ENCODE results near the gene LRRC37A2. TPM values are rescaled to one million over a fixed set of nuclear protein-coding genes. Genes with fewer than 3 reads are reported as not detected.
"Not testable (repeated sequence)": the region's sequence is repeated elsewhere in the genome, so short reads cannot be mapped to it uniquely, and the experiment has no call there.

Gene LRRC37A2
- total and polyA plus RNA-seq, 10 of the 15 experiments (the other 5 are each of a cell fraction or from before 2014, with no cell fraction given) = 2.8 to 10.5 (median 5.9) TPM

DNA sequence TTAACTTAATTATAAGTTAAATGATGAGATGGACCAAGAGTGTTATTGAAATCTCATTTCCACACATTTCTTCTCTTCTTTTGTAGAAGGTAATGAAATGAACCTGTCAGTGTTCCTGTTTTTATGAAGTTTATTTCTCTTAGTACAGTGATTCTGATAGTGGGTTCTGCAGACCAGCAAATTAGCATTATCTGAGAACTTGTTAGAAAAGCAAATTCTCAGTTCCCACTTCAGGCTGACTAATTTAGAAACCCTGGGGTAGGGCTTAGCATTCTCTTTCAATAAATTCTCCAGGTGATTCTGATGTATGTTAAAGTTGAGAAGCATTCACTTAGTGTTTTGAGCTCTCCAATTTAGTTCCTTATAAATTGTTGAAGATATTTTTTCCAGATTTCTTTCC is 90.9 kb downstream of the LRRC37A2 start:
- peak; percentile 95 for ATAC-seq
- intact Hi-C loops (cut with micrococcal nuclease; ENCODE audit: unreplicated experiment); H3K36me3 ChIP-seq (ENCODE audit: control insufficient read depth in 2 of 2, insufficient read depth in 2 of 2, low read length in 1 of 2); POLR2A ChIA-PET; RAD21 ChIA-PET (ENCODE audit: unreplicated experiment); BruUV-seq (replicated peaks); H3K27me3 ChIP-seq (replicated peaks in 1 of 2; ENCODE audit: control insufficient read depth in 2 of 2, insufficient read depth in 2 of 2, low read length in 1 of 2); H4K20me1 ChIP-seq (ENCODE audit: control insufficient read depth, insufficient read depth); SMC1A ChIA-PET (ENCODE audit: uncharacterized antibody, unreplicated experiment); CTCF ChIA-PET; H3K9ac ChIP-seq (ENCODE audit: control insufficient read depth, insufficient read depth, low read length); H3K27ac ChIP-seq (ENCODE audit: control insufficient read depth, insufficient read depth); H3K4me3 ChIP-seq; DNase-seq (ENCODE audit: low read depth, low spot score); H2AFZ ChIP-seq (ENCODE audit: control insufficient read depth, low read depth, low read length); in situ Hi-C loops (cut with MboI); H3K4me2 ChIP-seq (ENCODE audit: control insufficient read depth, insufficient read depth); H3K4me1 ChIP-seq (ENCODE audit: control insufficient read depth, insufficient read depth, low read length); H3K9me3 ChIP-seq (replicated peaks; ENCODE audit: control insufficient read depth, insufficient read depth, low read length); H3K79me2 ChIP-seq (ENCODE audit: control insufficient read depth, insufficient read depth, low read length): not testable (repeated sequence)
- peak; percentile 89 for FAIRE-seq
- TF ChIP-seq SPI1 (IDR thresholded peaks at IDR 0.05; ENCODE audit: borderline replicate concordance, insufficient read depth, low read depth, low read length) (peak; percentile 37; the same call in 1 of the 2 replicates), JUNB (IDR thresholded peaks at IDR 0.05) (peak; percentile 51)

Small RNA genes lying within 50 kb of the gene (small RNA-seq; reads per million reads assigned to genes)
- gene RN7SL199P = not detected

Other genes with a start within 250 kb of the LRRC37A2 start
- 2.7 and 3.4 TPM in 2 replicates for gene LRRC37A, start 217.3 kb upstream of the LRRC37A2 start, total RNA-seq (2014; rRNA removed)
- gene LRRC37A, start 217.3 kb upstream of the LRRC37A2 start, total RNA-seq (2014; rRNA removed; fragmentation: Illumina TruSeq; extraction: Trizol) = 3.4 and 3.6 TPM in 2 replicates
- 1.8 and 2.5 TPM in 2 replicates for gene LRRC37A, start 217.3 kb upstream of the LRRC37A2 start, total RNA-seq (2021)
- 4.0 and 4.3 TPM in 2 replicates for gene LRRC37A, start 217.3 kb upstream of the LRRC37A2 start, polyA plus RNA-seq (2011; rRNA removed)
- 2.3 and 3.1 TPM in 2 replicates for gene LRRC37A, start 217.3 kb upstream of the LRRC37A2 start, polyA plus RNA-seq (2014; fragmentation: Illumina TruSeq; extraction: Trizol)
- under 1 TPM; 0.18 to 0.20 TPM for gene LRRC37A, start 217.3 kb upstream of the LRRC37A2 start, polyA plus RNA-seq (2014; fragmentation: Nextera tagmentation; extraction: Ambion mirVana)
- gene LRRC37A, start 217.3 kb upstream of the LRRC37A2 start, polyA plus RNA-seq (2014; rRNA removed) = 2.1 and 3.2 TPM in 2 replicates
- 1 to 10 TPM; 1.2 TPM for gene LRRC37A, start 217.3 kb upstream of the LRRC37A2 start, polyA plus RNA-seq (2016; fragmentation: Nextera tagmentation; extraction: Ambion mirVana)
- gene ARL17B, start 150.7 kb upstream of the LRRC37A2 start, total RNA-seq (2014; rRNA removed) = 5.8 and 6.0 TPM in 2 replicates
- 7.2 and 8.2 TPM in 2 replicates for gene ARL17B, start 150.7 kb upstream of the LRRC37A2 start, total RNA-seq (2014; rRNA removed; fragmentation: Illumina TruSeq; extraction: Trizol)
- 15.3 and 17.2 TPM in 2 replicates for gene ARL17B, start 150.7 kb upstream of the LRRC37A2 start, total RNA-seq (2021)
- 9.3 and 11.0 TPM in 2 replicates for gene ARL17B, start 150.7 kb upstream of the LRRC37A2 start, polyA plus RNA-seq (2011; rRNA removed)
- 6.7 and 7.4 TPM in 2 replicates for gene ARL17B, start 150.7 kb upstream of the LRRC37A2 start, polyA plus RNA-seq (2014; fragmentation: Illumina TruSeq; extraction: Trizol)
- gene ARL17B, start 150.7 kb upstream of the LRRC37A2 start, polyA plus RNA-seq (2014; fragmentation: Nextera tagmentation; extraction: Ambion mirVana) = 10 to 100 TPM; 23.3 to 23.6 TPM
- 9.5 and 13.1 TPM in 2 replicates for gene ARL17B, start 150.7 kb upstream of the LRRC37A2 start, polyA plus RNA-seq (2014; rRNA removed)
- gene ARL17B, start 150.7 kb upstream of the LRRC37A2 start, polyA plus RNA-seq (2016; fragmentation: Nextera tagmentation; extraction: Ambion mirVana) = 10 to 100 TPM; 24.8 to 25.1 TPM
- gene ARL17A, start 67.2 kb downstream of the LRRC37A2 start, total RNA-seq (2014; rRNA removed) = 11.0 and 12.6 TPM in 2 replicates
- 17.0 and 17.3 TPM in 2 replicates for gene ARL17A, start 67.2 kb downstream of the LRRC37A2 start, total RNA-seq (2014; rRNA removed; fragmentation: Illumina TruSeq; extraction: Trizol)
- gene ARL17A, start 67.2 kb downstream of the LRRC37A2 start, total RNA-seq (2021) = 15.1 and 20.0 TPM in 2 replicates
- gene ARL17A, start 67.2 kb downstream of the LRRC37A2 start, polyA plus RNA-seq (2011; rRNA removed) = 38.7 and 39.1 TPM in 2 replicates
- 20.3 and 23.9 TPM in 2 replicates for gene ARL17A, start 67.2 kb downstream of the LRRC37A2 start, polyA plus RNA-seq (2014; fragmentation: Illumina TruSeq; extraction: Trizol)
- gene ARL17A, start 67.2 kb downstream of the LRRC37A2 start, polyA plus RNA-seq (2014; fragmentation: Nextera tagmentation; extraction: Ambion mirVana) = 1 to 10 TPM; 4.0 to 5.9 TPM
- 20.2 and 20.7 TPM in 2 replicates for gene ARL17A, start 67.2 kb downstream of the LRRC37A2 start, polyA plus RNA-seq (2014; rRNA removed)
- 10 to 100 TPM; 16.3 to 19.0 TPM for gene ARL17A, start 67.2 kb downstream of the LRRC37A2 start, polyA plus RNA-seq (2016; fragmentation: Nextera tagmentation; extraction: Ambion mirVana)
- gene NSF, start 78.2 kb downstream of the LRRC37A2 start, total RNA-seq (2014; rRNA removed) = 14.4 and 16.9 TPM in 2 replicates
- gene NSF, start 78.2 kb downstream of the LRRC37A2 start, total RNA-seq (2014; rRNA removed; fragmentation: Illumina TruSeq; extraction: Trizol) = 15.5 and 15.8 TPM in 2 replicates
- 16.0 and 18.1 TPM in 2 replicates for gene NSF, start 78.2 kb downstream of the LRRC37A2 start, total RNA-seq (2021)
- gene NSF, start 78.2 kb downstream of the LRRC37A2 start, polyA plus RNA-seq (2011; rRNA removed) = 16.6 and 18.7 TPM in 2 replicates
- 17.2 and 19.4 TPM in 2 replicates for gene NSF, start 78.2 kb downstream of the LRRC37A2 start, polyA plus RNA-seq (2014; fragmentation: Illumina TruSeq; extraction: Trizol)
- 1 to 10 TPM; 6.8 to 7.6 TPM for gene NSF, start 78.2 kb downstream of the LRRC37A2 start, polyA plus RNA-seq (2014; fragmentation: Nextera tagmentation; extraction: Ambion mirVana)
- 8.9 and 10.2 TPM in 2 replicates for gene NSF, start 78.2 kb downstream of the LRRC37A2 start, polyA plus RNA-seq (2014; rRNA removed)
- gene NSF, start 78.2 kb downstream of the LRRC37A2 start, polyA plus RNA-seq (2016; fragmentation: Nextera tagmentation; extraction: Ambion mirVana) = 10 to 100 TPM; 24.3 to 25.6 TPM